Stomach (tissue), 4 donors: ENCODE results near the gene IL4I1.

Experiments used
- EP300 ChIP-seq: sonication (generic); formaldehyde crosslinking; IDR thresholded peaks from one replicate; pipeline ENCODE4 v1.6.1; 2017; ENCODE audit warnings: antibody characterized with exemption
- POLR2A ChIP-seq, 4 donors: fragments of 450-650 bp; IDR thresholded peaks; one replicate each; pipeline ENCODE4 v1.6.1; 2016; ENCODE audit warnings: antibody characterized with exemption in 4 of 4, control low read depth in 2 of 4, mild to moderate bottlenecking in 1 of 4, moderate library complexity in 1 of 4
- TF ChIP-seq, protein P1 (sequence below), 7 experiments: fragments of 450-650 bp in 4 of 7; fragments of 200-600 bp in 3 of 7; sonication (generic) in 3 of 7; IDR thresholded peaks; one replicate each; pipeline ENCODE4 v1.5.1; 2016 to 2019; ENCODE audit warnings: antibody characterized with exemption in 7 of 7, control low read depth in 2 of 7, mild to moderate bottlenecking in 1 of 7

- TF ChIP-seq POLR2A (IDR thresholded peaks at IDR 0.05) (no peak), EP300 (no peak)
- TF ChIP-seq, protein P1, sequence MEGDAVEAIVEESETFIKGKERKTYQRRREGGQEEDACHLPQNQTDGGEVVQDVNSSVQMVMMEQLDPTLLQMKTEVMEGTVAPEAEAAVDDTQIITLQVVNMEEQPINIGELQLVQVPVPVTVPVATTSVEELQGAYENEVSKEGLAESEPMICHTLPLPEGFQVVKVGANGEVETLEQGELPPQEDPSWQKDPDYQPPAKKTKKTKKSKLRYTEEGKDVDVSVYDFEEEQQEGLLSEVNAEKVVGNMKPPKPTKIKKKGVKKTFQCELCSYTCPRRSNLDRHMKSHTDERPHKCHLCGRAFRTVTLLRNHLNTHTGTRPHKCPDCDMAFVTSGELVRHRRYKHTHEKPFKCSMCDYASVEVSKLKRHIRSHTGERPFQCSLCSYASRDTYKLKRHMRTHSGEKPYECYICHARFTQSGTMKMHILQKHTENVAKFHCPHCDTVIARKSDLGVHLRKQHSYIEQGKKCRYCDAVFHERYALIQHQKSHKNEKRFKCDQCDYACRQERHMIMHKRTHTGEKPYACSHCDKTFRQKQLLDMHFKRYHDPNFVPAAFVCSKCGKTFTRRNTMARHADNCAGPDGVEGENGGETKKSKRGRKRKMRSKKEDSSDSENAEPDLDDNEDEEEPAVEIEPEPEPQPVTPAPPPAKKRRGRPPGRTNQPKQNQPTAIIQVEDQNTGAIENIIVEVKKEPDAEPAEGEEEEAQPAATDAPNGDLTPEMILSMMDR (IDR thresholded peaks at IDR 0.05), result no peak
Measured at GRCh38 chr19:49932041-49932451, 35.4 kb upstream of the IL4I1 start.
